ENCODE data around the gene CFAP45.

DNA sequence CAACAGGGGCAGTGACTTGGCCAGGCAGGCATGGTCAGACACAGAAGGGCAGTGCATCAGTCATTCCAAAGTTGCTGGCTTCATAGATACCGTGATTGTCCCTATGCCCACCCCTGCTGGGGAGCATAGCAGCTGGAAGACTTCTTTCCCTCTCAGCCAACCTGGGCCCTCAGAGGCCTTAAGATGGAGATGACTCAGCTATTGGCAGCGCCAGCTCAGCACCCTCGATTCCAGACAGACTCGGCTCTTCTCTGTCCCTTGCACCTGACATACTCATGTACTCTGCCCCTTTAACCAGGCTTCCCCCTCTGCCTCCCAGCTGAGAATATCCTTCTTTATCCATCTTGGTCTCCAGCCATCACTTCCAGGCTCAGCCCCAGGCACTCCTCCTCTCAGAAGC lies 56.5 kb downstream of the CFAP45 start:
- TF ChIP-seq CTCF (IDR thresholded peaks at IDR 0.05) (no peak), NR2C2 (CRISPR knock-in tag; IDR thresholded peaks at IDR 0.05) (no peak), TEAD1 (CRISPR knock-in tag; IDR thresholded peaks at IDR 0.05) (no peak), FOXK1 (CRISPR knock-in tag; IDR thresholded peaks at IDR 0.05) (no peak), ZBTB43 (CRISPR knock-in tag; IDR thresholded peaks at IDR 0.05) (no peak), ETV6 (CRISPR knock-in tag; IDR thresholded peaks at IDR 0.05) (no peak), NFYB (CRISPR knock-in tag; conservative IDR thresholded peaks at IDR 0.05; ENCODE audit: low read depth) (no peak), KAT7 (CRISPR knock-in tag; IDR thresholded peaks at IDR 0.05; ENCODE audit: borderline replicate concordance) (no peak), NR1H2 (CRISPR knock-in tag; IDR thresholded peaks at IDR 0.05) (no peak), JUN (CRISPR knock-in tag; IDR thresholded peaks at IDR 0.05) (no peak), SP1 (CRISPR knock-in tag; conservative IDR thresholded peaks at IDR 0.05) (no peak), CBFB (CRISPR knock-in tag; IDR thresholded peaks at IDR 0.05; ENCODE audit: low read depth) (no peak), ZNF281 (CRISPR knock-in tag; IDR thresholded peaks at IDR 0.05) (no peak)
- TF ChIP-seq, protein P1, sequence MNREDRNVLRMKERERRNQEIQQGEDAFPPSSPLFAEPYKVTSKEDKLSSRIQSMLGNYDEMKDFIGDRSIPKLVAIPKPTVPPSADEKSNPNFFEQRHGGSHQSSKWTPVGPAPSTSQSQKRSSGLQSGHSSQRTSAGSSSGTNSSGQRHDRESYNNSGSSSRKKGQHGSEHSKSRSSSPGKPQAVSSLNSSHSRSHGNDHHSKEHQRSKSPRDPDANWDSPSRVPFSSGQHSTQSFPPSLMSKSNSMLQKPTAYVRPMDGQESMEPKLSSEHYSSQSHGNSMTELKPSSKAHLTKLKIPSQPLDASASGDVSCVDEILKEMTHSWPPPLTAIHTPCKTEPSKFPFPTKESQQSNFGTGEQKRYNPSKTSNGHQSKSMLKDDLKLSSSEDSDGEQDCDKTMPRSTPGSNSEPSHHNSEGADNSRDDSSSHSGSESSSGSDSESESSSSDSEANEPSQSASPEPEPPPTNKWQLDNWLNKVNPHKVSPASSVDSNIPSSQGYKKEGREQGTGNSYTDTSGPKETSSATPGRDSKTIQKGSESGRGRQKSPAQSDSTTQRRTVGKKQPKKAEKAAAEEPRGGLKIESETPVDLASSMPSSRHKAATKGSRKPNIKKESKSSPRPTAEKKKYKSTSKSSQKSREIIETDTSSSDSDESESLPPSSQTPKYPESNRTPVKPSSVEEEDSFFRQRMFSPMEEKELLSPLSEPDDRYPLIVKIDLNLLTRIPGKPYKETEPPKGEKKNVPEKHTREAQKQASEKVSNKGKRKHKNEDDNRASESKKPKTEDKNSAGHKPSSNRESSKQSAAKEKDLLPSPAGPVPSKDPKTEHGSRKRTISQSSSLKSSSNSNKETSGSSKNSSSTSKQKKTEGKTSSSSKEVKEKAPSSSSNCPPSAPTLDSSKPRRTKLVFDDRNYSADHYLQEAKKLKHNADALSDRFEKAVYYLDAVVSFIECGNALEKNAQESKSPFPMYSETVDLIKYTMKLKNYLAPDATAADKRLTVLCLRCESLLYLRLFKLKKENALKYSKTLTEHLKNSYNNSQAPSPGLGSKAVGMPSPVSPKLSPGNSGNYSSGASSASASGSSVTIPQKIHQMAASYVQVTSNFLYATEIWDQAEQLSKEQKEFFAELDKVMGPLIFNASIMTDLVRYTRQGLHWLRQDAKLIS (CRISPR knock-in tag; IDR thresholded peaks at IDR 0.05; ENCODE audit: borderline replicate concordance): no peak
